NOMO-1 treated with dmso at 0.1 percent for 144 hours (cell line): ENCODE results near the gene MRC1.

Experiments
- DNase-seq: peaks from one replicate; lab custom pipeline; 2025; ENCODE audit not compliant: unreplicated experiment; lab: John Stamatoyannopoulos, UW

Gene MRC1

GRCh38 chr10:17842641-17843040, 33.5 kb downstream of the MRC1 start:
- DNase-seq: no peak

GRCh38 chr10:17847585-17848296, 38.6 kb downstream of the MRC1 start:
- no peak for DNase-seq

DNA sequence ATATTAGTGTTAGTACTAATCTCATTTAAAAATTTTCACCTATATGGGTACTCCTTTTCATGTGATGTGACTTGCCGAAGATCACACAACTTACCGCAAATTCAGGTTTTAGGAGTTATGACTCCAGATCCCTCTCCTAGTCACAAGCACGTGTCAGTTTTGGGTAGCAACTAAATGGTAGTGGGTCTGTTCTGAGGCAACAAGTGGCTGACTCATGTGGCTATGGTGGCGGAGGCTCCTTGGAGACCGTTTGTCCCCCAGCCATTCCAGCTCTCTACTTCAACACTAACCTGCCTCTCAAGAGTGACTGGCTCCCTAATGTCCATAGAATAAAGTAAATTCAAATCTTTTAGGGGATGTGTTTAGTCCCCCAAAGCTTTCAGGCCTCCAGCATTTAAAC, 39.5 kb downstream of the MRC1 start:
- no peak for DNase-seq

GRCh38 chr10:17850501-17850900, 41.4 kb downstream of the MRC1 start:
- no peak for DNase-seq

- peak; percentile 44 for DNase-seq
Observed at GRCh38 chr10:17851611-17852010, 42.5 kb downstream of the MRC1 start.

DNA sequence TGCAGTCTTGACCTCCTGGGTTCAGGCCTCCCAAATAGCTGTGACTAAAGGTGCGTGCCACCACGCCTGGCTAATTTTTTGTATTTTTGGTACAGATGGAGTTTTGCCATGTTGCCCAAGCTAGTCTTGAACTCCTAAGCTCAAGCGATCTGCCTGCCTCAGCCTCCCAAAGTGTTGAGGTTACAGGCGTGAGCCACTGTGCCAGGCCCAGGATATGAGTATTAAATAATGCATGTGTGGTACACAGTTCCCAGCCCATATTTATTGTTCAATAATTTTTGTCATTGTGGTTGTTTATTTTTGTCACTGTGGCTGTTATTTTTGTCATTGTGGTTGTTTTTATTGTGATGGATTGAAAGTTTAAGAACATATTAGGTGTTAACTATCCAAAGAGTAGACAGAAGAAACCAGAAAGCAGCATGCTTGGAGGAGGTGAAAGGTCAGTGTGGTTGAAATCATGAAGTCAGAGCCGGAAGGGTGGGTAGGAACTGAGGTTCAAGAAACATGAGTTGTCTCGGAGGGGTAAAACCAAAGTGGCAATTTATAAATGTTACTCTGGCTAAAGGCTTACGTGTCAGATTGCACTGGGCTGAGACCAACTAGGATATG, 45.0 kb downstream of the MRC1 start:
- DNase-seq: no peak

- DNase-seq: no peak
Observed at GRCh38 chr10:17857040-17857439, 47.9 kb downstream of the MRC1 start.

GRCh38 chr10:17859492-17860156, 50.5 kb downstream of the MRC1 start:
- no peak for DNase-seq

DNA sequence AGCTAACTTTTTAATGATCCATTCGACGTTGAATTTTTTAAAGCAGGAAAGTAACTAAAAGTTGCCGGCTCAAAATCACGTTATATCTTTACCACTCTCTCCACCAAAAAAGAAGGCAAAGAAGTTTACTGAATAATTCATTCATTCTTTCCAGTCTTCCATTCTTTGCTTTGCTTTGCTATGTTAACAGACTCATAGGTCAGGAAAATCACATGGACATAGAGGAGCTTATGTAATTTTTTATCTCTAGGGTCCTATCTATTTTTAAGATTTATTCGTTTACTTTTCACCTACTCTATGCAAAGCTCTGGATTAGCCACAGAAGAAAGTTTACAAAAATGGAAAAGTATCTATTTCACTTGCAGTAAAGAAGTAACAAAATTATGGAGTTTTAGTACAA, 52.6 kb downstream of the MRC1 start:
- no peak for DNase-seq

DNA sequence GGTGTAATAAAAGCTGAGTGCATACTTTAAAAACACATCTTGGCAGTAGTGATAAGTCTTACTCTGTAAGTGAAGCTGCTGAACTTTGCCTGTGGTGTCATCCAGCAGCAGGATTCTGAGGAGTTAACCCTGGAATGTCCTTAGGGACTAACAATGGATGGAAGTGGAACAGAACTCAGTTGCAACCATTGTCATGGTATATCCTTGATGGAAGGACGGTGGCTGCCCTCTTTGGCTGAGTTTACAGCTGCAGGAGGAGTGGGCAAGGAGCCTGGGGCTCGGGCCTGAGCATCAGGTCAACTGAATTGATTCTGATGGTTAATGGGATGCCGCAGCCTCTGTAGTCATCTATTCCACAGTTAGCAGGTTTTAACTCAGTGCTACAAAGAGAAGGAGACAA, 56.2 kb downstream of the MRC1 start:
- no peak for DNase-seq

- DNase-seq: no peak
Observed at GRCh38 chr10:17866346-17866745, 57.2 kb downstream of the MRC1 start.

DNA sequence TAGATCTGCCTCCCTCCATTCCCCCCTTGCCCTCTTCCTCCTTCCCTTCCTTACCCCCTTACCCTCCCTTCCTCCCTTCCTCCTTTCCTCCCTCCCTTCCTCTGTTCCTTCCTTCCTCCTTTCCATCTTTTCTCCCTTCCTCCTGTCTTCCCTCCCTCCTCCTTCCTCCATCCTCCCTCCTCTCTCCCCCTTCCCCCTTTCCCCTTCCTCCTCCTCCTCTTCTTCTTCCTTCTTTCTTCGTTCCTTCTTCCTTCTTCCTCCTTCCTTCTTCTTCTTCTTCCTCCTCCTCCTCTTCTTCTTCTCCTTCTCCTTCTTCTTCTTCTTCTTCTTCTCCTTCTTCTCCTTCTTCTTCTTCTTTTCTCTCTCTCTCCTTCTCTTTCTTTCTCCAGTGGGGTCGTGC, 57.9 kb downstream of the MRC1 start:
- no peak for DNase-seq

GRCh38 chr10:17871036-17871435, 61.9 kb downstream of the MRC1 start:
- DNase-seq: no peak

DNA sequence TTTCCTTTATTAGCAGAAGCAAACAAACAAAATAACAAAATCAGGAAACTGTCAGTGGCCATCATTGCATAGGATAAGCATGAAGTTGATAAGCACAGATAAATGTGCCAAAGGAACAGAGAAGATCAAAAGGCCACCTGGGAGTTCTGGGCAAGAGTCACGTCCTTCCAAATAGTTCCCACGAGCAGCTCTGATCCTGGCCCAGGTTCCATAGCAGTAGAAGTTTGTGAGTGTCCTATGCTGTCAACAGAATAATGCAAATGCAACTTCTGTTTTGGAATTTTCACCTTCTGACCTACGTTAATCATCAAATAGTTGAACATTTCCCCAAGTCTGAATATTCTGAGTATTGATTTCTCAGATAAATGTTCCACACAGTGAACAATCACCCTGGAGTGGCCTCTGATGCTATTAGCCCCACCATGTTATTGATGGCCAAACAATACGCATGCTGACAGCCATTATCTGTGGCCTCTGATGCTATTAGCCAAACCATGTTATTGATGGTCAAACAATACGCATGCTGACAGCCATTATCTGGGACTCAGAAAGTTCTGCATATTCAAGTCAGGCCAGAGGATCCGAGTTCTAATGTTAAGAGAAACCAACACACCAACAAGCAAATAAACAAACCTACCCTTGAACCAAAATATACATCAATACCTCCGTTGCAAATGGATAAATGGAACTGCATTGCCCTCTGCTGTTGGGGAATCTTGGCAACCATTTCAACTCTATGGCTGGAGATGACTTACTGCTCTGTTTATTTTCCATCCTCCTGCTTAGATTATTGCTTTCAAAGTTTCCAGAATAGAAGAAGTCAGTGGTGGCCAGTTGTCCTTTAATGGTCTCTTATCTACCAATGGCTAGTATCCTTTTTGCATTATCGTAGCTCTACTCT, 63.3 kb downstream of the MRC1 start:
- DNase-seq: no peak

GRCh38 chr10:17873946-17874345, 64.8 kb downstream of the MRC1 start:
- no peak for DNase-seq

- DNase-seq: no peak
Observed at GRCh38 chr10:17877121-17877520, 68.0 kb downstream of the MRC1 start.

- DNase-seq: no peak
Observed at GRCh38 chr10:17878896-17879295, 69.7 kb downstream of the MRC1 start.

- no peak for DNase-seq
Observed at GRCh38 chr10:17880601-17881000, 71.5 kb downstream of the MRC1 start.

GRCh38 chr10:17882557-17882956, 73.4 kb downstream of the MRC1 start:
- DNase-seq: no peak

- no peak for DNase-seq
Observed at GRCh38 chr10:17883621-17884020, 74.5 kb downstream of the MRC1 start.

- DNase-seq: no peak
Observed at GRCh38 chr10:17888189-17888588, 79.0 kb downstream of the MRC1 start.
